ENCODE measurements around the gene M1AP. TPM values are rescaled to one million over a fixed set of nuclear protein-coding genes. Genes with fewer than 3 reads are reported as not detected.

M1AP gene
- total RNA-seq, 2 experiments from 2014 or later = not detected

DNA sequence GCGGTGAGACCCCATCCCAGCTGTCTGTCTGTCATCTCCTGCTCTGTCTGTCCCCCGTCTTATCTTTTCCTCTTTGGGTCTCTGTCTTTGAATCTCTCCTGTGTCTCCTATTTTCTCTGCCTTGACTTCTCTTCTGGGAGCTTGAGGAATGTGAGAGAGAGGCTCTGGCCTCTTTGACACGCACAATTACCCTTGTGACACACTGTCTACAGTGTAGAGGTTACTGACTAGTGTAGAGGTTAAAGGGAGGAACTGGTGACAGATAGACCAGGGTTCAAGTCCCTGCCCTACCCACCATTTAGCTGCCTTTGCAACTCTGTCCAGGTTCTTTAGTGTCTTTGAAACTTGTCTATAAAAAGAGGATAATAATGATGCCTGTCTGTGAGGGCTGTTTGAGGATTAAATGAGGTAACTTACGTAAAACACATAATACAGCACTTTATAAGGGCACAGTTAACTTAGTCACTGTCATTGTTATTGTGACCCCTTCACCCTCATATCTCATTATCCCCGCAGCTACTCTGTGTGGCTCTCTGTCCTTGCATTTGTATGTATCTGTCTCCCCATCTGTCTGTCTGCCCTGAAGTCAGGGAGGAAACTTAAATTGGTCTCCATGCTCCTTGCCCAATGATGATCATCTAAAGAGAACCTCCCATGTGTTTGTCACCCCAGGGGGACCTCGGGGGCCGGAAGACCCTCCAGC lies 25.8 kb upstream of the M1AP start:
- DNase-seq (no peak), ATAC-seq (no peak)
- no peak overlapping the region for H3K27ac Mint-ChIP-seq
- H3K27me3 Mint-ChIP-seq = no peaks in the 10 kb centered on the region
- POLR2A ChIA-PET = no interaction called here
- H3K9me3 Mint-ChIP-seq = no peaks in the 10 kb centered on the region
- H3K4me1 Mint-ChIP-seq (ENCODE audit: low read depth) = no peaks in the 10 kb centered on the region
- CTCF ChIA-PET = no interaction called here
- H3K4me3 Mint-ChIP-seq = no peak overlapping the region
- TF ChIP-seq, protein P1, sequence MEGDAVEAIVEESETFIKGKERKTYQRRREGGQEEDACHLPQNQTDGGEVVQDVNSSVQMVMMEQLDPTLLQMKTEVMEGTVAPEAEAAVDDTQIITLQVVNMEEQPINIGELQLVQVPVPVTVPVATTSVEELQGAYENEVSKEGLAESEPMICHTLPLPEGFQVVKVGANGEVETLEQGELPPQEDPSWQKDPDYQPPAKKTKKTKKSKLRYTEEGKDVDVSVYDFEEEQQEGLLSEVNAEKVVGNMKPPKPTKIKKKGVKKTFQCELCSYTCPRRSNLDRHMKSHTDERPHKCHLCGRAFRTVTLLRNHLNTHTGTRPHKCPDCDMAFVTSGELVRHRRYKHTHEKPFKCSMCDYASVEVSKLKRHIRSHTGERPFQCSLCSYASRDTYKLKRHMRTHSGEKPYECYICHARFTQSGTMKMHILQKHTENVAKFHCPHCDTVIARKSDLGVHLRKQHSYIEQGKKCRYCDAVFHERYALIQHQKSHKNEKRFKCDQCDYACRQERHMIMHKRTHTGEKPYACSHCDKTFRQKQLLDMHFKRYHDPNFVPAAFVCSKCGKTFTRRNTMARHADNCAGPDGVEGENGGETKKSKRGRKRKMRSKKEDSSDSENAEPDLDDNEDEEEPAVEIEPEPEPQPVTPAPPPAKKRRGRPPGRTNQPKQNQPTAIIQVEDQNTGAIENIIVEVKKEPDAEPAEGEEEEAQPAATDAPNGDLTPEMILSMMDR (IDR thresholded peaks at IDR 0.05) = no peak
- no peaks in the 10 kb centered on the region for H3K36me3 Mint-ChIP-seq (ENCODE audit: low read depth)
- intact Hi-C loops (cut with micrococcal nuclease) = no loop called here

DNA sequence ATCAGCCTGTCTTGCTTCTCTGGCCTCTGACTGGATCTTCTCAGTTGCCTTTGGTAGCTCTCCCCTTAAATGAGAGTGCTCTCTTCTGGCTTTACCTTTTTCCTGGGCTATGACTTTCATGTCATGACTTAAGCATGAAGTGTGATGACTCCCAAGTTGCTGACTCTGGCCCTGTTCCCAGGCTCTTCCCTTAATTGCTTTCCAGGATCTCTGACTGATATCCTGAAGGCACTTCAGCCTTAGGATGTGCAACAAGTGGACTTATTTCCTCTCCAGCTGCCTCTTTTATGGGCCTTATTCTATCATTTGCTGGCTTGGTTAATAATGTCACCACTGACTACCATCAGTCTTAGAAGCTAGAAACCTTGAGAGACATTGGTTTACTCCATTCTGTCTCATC lies 23.3 kb upstream of the M1AP start:
- ChIA-PET POLR2A (no interaction called here), CTCF (no interaction called here)
- Mint-ChIP-seq H3K4me1 (ENCODE audit: low read depth) (no peaks in the 10 kb centered on the region), H3K9me3 (no peaks in the 10 kb centered on the region), H3K27me3 (no peaks in the 10 kb centered on the region), H3K4me3 (no peak overlapping the region), H3K36me3 (ENCODE audit: low read depth) (no peaks in the 10 kb centered on the region), H3K27ac (no peak overlapping the region)
- intact Hi-C loops (cut with micrococcal nuclease) = no loop called here
- DNase-seq = no peak
- no peak for ATAC-seq
- TF ChIP-seq, protein P1 (IDR thresholded peaks at IDR 0.05) = no peak

DNA sequence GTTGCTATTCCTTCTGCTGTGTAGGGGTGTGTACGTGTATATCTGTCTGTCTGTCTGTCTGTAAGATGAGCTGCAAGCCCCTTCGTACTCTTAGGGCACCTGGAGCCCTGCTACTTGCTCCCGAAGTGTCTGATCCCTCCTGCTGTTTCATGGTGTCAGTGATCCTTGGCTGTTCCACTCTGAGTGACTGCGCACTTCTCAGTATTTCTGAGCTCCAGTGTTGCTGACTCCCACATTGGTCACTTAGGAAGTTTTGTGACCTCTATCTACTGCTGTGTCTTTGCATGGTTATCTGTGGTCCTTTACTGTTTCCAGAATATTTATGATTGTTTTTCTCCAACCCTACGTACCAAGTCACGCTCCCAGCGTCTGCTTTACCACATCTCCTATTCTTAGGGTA lies 22.1 kb upstream of the M1AP start:
- H3K9me3 Mint-ChIP-seq = no peaks in the 10 kb centered on the region
- CTCF ChIA-PET = no interaction called here

DNA sequence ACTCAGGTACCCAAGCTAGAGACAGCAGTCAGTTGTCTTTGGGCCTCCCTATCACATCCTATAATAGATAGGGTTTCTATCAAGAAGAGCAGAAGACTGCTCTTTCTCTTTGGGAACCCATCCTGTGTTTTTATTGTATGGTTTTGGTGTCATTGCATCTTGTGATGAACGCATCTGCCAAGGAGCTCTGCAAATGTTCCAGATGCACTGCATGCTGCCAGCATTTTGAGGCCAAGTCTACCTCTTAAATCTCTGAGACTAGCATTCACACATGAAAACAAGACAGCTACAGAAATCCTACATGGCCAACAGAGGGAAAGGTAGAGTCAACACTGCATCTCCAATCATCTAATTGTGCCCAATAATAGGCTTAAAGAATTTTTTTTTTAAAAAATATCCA lies 20.0 kb upstream of the M1AP start:
- Mint-ChIP-seq H3K36me3 (ENCODE audit: low read depth) (no peaks in the 10 kb centered on the region), H3K4me1 (ENCODE audit: low read depth) (no peaks in the 10 kb centered on the region), H3K27ac (no peak overlapping the region), H3K27me3 (no peaks in the 10 kb centered on the region), H3K4me3 (no peak overlapping the region), H3K9me3 (no peaks in the 10 kb centered on the region)
- no peak for DNase-seq
- intact Hi-C loops (cut with micrococcal nuclease) = no loop called here
- ChIA-PET CTCF (no interaction called here), POLR2A (no interaction called here)
- TF ChIP-seq, protein P1 (IDR thresholded peaks at IDR 0.05) = no peak
- no peak for ATAC-seq

More for the DNA sequence above, 22.1 kb upstream of the M1AP start:
- DNase-seq (no peak), ATAC-seq (no peak)
- POLR2A ChIA-PET = no interaction called here
- H3K36me3 Mint-ChIP-seq (ENCODE audit: low read depth) = no peaks in the 10 kb centered on the region
- no peaks in the 10 kb centered on the region for H3K27me3 Mint-ChIP-seq
- intact Hi-C loops (cut with micrococcal nuclease) = no loop called here
- H3K27ac Mint-ChIP-seq = no peak overlapping the region
- no peak overlapping the region for H3K4me3 Mint-ChIP-seq
- TF ChIP-seq, protein P1 (IDR thresholded peaks at IDR 0.05) = no peak
- no peaks in the 10 kb centered on the region for H3K4me1 Mint-ChIP-seq (ENCODE audit: low read depth)

DNA sequence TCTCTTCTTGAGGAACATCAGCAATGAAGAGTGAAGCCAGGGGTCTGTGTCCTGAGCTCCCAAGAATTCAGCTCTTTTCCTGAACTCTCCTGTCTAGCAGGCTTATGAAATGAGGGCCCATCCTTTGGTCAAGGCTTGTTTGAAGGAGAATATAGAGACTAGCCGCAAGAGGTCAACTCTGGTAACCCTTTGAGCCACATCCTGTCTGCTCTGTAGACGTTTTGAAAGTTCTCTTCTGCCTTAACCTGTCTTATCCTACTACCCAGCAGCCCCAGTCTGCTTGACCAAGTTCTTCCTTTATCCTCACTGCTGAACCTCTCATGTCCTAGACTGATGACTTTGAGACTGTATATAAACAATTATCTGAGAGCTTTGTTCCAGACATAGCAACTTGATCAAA lies 11.3 kb upstream of the M1AP start:
- intact Hi-C loops (cut with micrococcal nuclease) = no loop called here
- no peak overlapping the region for H3K4me3 Mint-ChIP-seq
- peaks cover 9% of the 10 kb centered on the region for H3K4me1 Mint-ChIP-seq (ENCODE audit: low read depth)
- ChIA-PET CTCF (no interaction called here), POLR2A (interaction anchor here (1.3 kb wide), 1 partner anchor 21 kb away, joined by 3 read pairs; no protein-coding TSS in a partner anchor)
- TF ChIP-seq, protein P1 (IDR thresholded peaks at IDR 0.05) = no peak
- DNase-seq = no peak
- no peaks in the 10 kb centered on the region for H3K36me3 Mint-ChIP-seq (ENCODE audit: low read depth)
- H3K9me3 Mint-ChIP-seq = no peaks in the 10 kb centered on the region
- no peaks in the 10 kb centered on the region for H3K27me3 Mint-ChIP-seq
- ATAC-seq = no peak
- no peak overlapping the region for H3K27ac Mint-ChIP-seq

All from activated CD8-positive, alpha-beta T cell treated with anti-CD3 and anti-CD28 coated beads for 36 hours (primary cell).